GM10847 (cell line): ENCODE data around the gene YTHDC2.

ENCODE experiments used
- POLR2A ChIP-seq: IDR thresholded peaks from 2 replicates; pipeline ENCODE4 v1.6.1; 2011; ENCODE audit not compliant: insufficient read length; ENCODE audit errors: extremely low read depth

YTHDC2 gene

GRCh38 chr5:113552137-113552536, 38.6 kb downstream of the YTHDC2 start:
- no peak for TF ChIP-seq POLR2A

GRCh38 chr5:113552620-113553019, 39.1 kb downstream of the YTHDC2 start:
- TF ChIP-seq POLR2A: no peak

- TF ChIP-seq POLR2A: no peak
Measured at GRCh38 chr5:113562828-113563400, 49.4 kb downstream of the YTHDC2 start.

GRCh38 chr5:113569396-113569795, 55.9 kb downstream of the YTHDC2 start:
- no peak for TF ChIP-seq POLR2A

- no peak for TF ChIP-seq POLR2A
Measured at GRCh38 chr5:113572716-113573115, 59.2 kb downstream of the YTHDC2 start.

- no peak for TF ChIP-seq POLR2A
Measured at GRCh38 chr5:113574417-113574816, 60.9 kb downstream of the YTHDC2 start.

- no peak for TF ChIP-seq POLR2A
Measured at GRCh38 chr5:113575074-113575473, 61.6 kb downstream of the YTHDC2 start.

GRCh38 chr5:113578091-113578490, 64.6 kb downstream of the YTHDC2 start:
- TF ChIP-seq POLR2A: no peak

GRCh38 chr5:113581388-113581787, 67.9 kb downstream of the YTHDC2 start:
- no peak for TF ChIP-seq POLR2A

GRCh38 chr5:113598150-113598549, 84.7 kb downstream of the YTHDC2 start:
- no peak for TF ChIP-seq POLR2A

- no peak for TF ChIP-seq POLR2A
Measured at GRCh38 chr5:113598926-113599325, 85.4 kb downstream of the YTHDC2 start.

GRCh38 chr5:113600255-113600905, 86.9 kb downstream of the YTHDC2 start:
- TF ChIP-seq POLR2A: no peak

GRCh38 chr5:113601423-113601822, 87.9 kb downstream of the YTHDC2 start:
- TF ChIP-seq POLR2A: no peak

GRCh38 chr5:113606298-113607134, 93.0 kb downstream of the YTHDC2 start:
- TF ChIP-seq POLR2A: no peak

- TF ChIP-seq POLR2A: no peak
Measured at GRCh38 chr5:113607361-113607760, 93.9 kb downstream of the YTHDC2 start.

GRCh38 chr5:113608113-113608596, 94.7 kb downstream of the YTHDC2 start:
- TF ChIP-seq POLR2A: no peak
